IPS-NIHi7 (cell line): ENCODE results near the gene BEND5.

Source experiments
- DNase-seq: peaks from one replicate; pipeline ENCODE4 v3.0.0; 2012; ENCODE audit warnings: mixed read lengths; ENCODE audit errors: extremely low spot score

Gene BEND5

DNA sequence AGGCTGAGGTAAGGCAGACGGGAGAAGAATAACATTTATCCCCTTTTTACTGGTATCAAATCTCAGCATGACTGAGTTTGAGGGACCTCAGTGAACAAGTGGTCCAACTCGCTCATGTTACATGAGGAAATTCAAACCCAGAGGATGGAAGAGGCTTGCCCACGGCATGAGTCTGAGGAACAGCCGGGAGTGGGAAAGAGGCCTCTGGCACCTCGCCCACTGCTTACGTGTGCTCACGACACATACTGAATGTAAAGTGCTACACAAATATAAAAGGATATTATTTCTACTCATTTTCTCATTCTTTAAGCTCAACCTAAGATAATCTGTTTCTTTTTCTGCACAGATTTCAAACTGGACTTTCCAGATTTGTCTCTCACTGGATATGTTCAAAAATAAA lies 14.7 kb downstream of the BEND5 start:
- no peak for DNase-seq

DNA sequence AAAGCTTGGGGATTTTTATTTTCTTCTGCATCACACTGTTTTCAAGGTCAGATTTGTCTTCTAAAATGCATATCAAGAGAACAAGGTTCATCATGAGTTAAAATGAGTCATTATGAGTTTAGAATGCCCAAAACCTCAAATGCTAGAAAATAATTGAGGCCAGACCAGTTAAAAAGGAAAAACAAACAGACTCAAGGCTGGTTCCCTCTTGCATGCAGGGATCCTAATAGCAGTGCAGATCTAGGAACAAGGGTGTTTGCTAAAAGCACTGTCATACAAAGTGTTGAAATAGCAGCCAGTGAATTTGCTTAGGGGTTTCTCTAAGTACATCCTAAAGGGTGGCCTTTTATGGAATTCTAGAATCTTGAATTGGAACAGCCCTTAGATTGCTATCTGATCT lies 15.3 kb downstream of the BEND5 start:
- no peak for DNase-seq

DNA sequence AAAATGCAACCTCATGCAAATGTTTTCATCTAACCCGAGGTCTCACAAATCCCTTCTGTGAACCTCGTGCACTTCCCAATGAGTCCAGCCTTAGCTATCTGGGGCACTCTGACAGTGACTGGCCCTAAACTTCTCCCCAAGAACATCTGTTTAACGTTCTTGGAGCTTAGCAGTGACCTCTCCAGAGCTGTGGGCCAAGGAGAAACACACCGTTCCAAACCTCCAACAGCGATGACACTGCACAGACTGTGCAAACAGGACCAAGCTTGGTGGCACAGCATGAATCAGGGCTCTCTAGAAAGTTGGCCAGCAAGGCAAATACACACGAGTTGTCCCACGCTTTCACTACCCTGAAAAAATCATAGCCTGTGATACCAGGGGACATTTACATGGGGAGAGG lies 15.8 kb downstream of the BEND5 start:
- no peak for DNase-seq

GRCh38 chr1:48758976-48759375 lies 17.7 kb downstream of the BEND5 start:
- no peak for DNase-seq

GRCh38 chr1:48757363-48757762 lies 19.3 kb downstream of the BEND5 start:
- DNase-seq, result no peak

DNA sequence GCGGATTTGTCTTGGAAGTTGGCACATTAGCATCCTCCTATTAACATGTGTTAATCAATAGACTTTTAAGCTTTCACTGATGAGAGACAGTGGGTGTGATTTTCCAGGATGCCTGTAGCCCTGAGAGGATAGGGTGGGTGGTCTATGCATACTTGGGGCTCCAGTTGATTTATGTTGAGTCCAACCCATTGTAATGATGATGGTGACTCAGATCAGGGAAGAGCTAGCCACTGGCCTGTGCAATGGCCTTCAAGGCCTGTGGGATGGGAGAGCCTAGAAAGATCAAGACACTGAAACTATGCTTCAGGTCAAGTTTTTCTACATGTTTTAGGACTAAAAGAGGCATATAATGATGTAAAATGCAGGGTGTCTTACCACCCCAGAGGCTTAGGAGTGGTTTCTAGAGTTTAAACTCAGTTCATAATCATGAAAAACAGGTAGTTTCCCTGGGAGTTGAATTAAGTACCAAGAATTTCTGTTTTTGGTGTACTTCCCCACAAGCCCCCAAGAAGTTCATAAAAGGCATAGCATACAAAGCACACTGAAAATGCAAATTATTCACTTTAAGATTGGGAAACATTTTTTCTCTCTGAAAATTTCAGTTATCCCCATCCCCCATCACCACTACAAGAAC lies 19.9 kb downstream of the BEND5 start:
- DNase-seq, result peak; percentile 14

- no peak for DNase-seq
Measured at GRCh38 chr1:48753293-48753692, 23.4 kb downstream of the BEND5 start.

DNA sequence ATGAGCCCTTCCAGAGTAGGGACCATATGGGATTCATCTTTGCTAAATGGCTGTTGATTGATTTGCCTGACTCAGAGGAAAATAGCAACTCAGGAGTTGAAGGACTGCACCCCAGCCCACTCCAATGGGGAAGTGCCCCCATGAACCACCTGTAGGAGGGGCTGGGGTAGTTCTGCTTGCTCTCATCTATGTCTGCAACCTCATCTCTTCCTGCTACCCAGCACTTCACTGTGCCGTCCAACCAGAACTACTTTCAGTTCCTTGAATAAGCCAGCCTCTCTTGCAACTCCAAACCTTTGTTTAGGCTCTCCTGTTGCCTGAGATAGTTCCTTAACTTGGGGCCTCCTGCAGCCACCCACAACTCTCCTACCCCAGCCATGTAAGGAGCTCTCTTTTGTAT lies 26.6 kb downstream of the BEND5 start:
- no peak for DNase-seq

- DNase-seq, result no peak
Measured at GRCh38 chr1:48749068-48749467, 27.6 kb downstream of the BEND5 start.

- DNase-seq, result no peak
Measured at GRCh38 chr1:48746906-48747305, 29.8 kb downstream of the BEND5 start.

DNA sequence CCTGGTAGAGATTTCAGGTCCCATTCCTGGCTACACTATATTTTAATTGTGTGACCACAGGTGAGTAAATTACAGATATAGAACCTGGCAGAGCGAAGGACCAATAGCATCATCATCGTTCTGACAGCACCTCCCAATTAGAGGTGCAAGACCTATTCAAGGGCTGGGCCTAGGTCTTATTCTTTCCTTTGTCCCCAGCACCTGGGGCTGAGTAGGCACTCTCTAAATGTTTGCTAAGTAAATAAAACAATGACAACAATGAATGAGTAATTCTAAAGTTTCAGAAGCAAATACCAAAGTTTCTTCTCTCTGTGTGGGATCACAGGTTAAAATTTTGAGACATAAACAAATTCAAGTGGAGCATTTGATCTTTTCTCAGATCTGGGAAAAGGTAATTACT lies 32.7 kb downstream of the BEND5 start:
- no peak for DNase-seq

DNA sequence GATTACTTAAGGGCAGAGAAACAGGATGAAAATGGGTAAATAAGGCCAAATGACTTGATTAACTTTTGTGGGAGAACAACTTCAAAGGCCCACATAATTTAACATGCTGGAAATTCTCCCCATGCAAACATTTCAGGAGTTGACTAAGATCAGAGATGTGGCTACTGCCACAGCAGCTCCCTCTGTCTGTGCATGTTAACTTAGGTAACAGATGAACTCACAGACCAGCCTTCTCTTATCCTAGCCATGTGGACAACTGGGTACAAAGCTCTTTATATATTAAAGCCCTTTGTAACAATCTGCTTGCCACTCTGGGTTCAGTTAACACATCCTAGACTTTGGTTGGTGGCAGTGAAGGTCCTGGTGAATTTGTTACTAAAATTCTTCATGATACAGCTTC lies 33.2 kb downstream of the BEND5 start:
- DNase-seq, result peak; percentile 16

DNA sequence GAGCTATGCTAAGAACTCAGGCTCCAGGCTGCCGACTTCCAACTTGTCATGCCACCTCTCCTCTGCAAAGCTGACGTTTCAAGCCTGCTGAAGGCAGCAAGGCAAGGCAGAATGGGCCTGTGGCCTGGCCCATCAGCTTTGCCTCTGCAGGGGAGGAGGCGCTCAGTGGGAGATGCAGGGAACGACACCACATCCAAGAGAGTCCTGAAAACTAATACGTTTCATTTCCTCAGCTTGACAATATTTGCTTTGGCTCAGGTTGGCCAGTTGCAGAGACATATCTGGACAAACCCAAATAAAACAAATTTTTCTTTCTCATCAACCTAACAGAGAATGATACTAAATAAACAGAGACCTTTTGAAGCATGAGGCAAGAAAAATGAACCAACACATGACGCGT lies 35.3 kb downstream of the BEND5 start:
- no peak for DNase-seq

DNA sequence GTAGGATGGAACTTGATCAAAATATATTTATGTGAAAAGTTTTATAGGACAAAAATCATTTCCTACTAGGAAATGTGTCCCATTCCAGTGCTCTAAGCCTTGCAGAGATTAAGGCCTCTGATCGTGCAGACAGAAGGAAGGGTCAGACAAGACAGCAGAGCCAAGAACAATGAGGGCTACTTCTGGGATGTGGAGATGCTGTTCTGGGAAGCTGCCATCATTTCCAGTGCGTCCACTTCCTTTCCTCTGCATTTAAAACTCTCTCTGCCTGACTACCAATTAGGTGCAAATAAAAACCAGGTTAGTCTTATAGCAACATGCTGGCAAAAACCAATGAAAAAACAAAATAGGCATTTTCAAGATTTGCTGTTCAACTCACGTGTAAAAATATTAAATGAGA lies 36.1 kb downstream of the BEND5 start:
- no peak for DNase-seq

- no peak for DNase-seq
Measured at GRCh38 chr1:48739091-48739490, 37.6 kb downstream of the BEND5 start.

- no peak for DNase-seq
Measured at GRCh38 chr1:48738356-48738755, 38.3 kb downstream of the BEND5 start.

- no peak for DNase-seq
Measured at GRCh38 chr1:48735796-48736195, 40.9 kb downstream of the BEND5 start.

GRCh38 chr1:48730164-48730910 lies 46.4 kb downstream of the BEND5 start:
- DNase-seq, result no peak

- no peak for DNase-seq
Measured at GRCh38 chr1:48728584-48728983, 48.1 kb downstream of the BEND5 start.

GRCh38 chr1:48726557-48727215 lies 50.0 kb downstream of the BEND5 start:
- DNase-seq, result no peak

- DNase-seq, result no peak
Measured at GRCh38 chr1:48726139-48726538, 50.6 kb downstream of the BEND5 start.

GRCh38 chr1:48725341-48726046 lies 51.2 kb downstream of the BEND5 start:
- DNase-seq, result no peak

GRCh38 chr1:48720929-48721328 lies 55.8 kb downstream of the BEND5 start:
- no peak for DNase-seq
